OCI-LY3 (cell line): Measurements from ENCODE around the gene CMTM4.

Experiments used
- CTCF ChIP-seq: fragments of 200-600, 300-600 bp; sonication (generic); IDR thresholded peaks from 2 replicates; pipeline ENCODE4 v1.5.1; 2014; ENCODE audit warnings: antibody characterized with exemption, low read length, low read depth
- EZH2phosphoT487 ChIP-seq: fragments of 200-600 bp; shearing (Covaris generic); IDR thresholded peaks from 2 replicates; pipeline ENCODE4 v1.6.1; 2018; ENCODE audit warnings: antibody characterized with exemption, mixed run types, low read depth

- peak; percentile 94 for TF ChIP-seq CTCF
- TF ChIP-seq EZH2phosphoT487, result no peak
Measured at GRCh38 chr16:66608241-66609138, 88.1 kb downstream of the CMTM4 start.
